MV-4-11 (cell line): ENCODE results near the gene TMEM132A.

Source experiments
- DNase-seq: peaks from one replicate; lab custom pipeline; 2025; lab: John Stamatoyannopoulos, UW

TMEM132A gene, protein sequence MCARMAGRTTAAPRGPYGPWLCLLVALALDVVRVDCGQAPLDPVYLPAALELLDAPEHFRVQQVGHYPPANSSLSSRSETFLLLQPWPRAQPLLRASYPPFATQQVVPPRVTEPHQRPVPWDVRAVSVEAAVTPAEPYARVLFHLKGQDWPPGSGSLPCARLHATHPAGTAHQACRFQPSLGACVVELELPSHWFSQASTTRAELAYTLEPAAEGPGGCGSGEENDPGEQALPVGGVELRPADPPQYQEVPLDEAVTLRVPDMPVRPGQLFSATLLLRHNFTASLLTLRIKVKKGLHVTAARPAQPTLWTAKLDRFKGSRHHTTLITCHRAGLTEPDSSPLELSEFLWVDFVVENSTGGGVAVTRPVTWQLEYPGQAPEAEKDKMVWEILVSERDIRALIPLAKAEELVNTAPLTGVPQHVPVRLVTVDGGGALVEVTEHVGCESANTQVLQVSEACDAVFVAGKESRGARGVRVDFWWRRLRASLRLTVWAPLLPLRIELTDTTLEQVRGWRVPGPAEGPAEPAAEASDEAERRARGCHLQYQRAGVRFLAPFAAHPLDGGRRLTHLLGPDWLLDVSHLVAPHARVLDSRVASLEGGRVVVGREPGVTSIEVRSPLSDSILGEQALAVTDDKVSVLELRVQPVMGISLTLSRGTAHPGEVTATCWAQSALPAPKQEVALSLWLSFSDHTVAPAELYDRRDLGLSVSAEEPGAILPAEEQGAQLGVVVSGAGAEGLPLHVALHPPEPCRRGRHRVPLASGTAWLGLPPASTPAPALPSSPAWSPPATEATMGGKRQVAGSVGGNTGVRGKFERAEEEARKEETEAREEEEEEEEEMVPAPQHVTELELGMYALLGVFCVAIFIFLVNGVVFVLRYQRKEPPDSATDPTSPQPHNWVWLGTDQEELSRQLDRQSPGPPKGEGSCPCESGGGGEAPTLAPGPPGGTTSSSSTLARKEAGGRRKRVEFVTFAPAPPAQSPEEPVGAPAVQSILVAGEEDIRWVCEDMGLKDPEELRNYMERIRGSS

DNA sequence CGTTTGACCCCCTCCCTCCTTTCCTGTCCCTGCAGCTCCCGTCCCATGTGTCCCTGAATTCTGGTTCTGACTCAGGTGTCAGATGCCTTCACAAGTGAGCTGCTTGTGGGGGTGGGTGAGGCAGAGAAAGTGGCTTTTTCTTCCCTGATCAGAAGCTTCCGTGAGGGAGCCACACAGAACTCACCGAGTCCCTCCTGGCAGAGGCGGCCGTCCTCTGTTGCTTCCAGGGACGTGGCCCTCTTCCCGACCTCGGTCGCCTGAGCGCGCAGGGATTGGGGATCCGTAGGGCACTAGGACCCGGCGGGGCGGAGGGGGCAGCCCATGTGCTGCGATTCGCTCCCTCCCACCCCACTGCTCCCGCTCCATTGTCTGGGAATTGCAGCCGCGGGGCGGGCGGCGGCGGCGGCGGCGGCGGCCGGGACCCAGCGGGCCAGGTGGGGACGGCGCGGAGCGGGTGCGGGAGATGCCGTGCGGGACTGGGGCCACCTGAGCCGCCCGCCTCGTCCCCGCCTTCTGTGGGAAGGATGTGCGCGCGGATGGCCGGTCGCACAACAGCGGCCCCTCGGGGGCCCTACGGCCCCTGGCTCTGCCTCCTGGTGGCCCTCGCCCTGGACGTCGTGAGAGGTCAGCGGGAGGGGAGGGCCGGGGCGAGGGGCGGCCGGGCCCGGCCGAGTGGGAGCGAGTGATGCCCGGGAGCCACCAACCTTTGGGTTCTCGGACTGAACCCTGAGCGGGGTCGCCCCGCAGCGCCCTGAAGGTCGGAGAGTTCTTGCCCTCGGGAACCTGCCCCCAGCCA lies at the start of gene TMEM132A:
TMEM132A (plus strand) TSS at position 351 of the 796 bp plus-strand sequence; CDS start at position 525, 174 bp downstream.
- no peak for DNase-seq

- no peak for DNase-seq
These were observed 48.7 kb upstream of the TMEM132A start for GRCh38 chr11:60875366-60876167.

DNA sequence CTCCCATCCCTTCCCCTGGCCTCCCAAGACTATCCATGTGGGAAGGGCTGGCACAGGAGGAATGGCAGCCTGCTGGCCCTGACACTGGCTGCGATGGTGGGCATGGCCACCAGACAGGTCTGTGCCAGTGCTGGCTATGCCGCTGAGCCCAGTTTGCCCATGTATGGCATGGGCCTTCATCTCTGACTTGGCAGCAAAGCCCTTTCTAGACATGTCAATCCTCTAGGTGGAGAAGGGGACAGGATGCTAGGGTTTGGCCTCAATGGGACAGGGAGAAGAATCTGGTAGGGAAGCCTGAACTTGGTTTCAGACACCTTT lies 48.1 kb upstream of the TMEM132A start:
- DNase-seq = no peak

- DNase-seq = no peak
These were observed 45.8 kb upstream of the TMEM132A start for GRCh38 chr11:60878245-60879101.

DNA sequence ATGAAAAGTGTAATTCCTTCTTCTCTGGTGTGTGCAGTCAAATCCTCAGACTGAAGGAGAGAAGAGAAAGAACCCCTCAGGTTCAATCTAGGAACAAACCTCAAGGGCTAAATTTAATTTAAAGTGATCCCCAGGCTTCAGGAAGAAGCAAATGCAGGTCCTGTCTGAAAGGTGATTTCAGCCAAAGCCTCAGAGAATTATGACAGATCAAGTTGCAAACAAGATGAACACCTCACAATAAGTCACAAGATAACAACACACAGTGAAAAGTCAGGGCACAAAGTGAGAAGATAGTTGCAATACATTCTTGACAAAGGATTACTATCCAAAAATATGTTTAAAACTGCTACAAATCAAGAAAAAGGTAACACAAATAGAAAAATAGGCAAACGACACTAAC lies 45.2 kb upstream of the TMEM132A start:
- no peak for DNase-seq

GRCh38 chr11:60879971-60880588 lies 44.2 kb upstream of the TMEM132A start:
- no peak for DNase-seq

DNA sequence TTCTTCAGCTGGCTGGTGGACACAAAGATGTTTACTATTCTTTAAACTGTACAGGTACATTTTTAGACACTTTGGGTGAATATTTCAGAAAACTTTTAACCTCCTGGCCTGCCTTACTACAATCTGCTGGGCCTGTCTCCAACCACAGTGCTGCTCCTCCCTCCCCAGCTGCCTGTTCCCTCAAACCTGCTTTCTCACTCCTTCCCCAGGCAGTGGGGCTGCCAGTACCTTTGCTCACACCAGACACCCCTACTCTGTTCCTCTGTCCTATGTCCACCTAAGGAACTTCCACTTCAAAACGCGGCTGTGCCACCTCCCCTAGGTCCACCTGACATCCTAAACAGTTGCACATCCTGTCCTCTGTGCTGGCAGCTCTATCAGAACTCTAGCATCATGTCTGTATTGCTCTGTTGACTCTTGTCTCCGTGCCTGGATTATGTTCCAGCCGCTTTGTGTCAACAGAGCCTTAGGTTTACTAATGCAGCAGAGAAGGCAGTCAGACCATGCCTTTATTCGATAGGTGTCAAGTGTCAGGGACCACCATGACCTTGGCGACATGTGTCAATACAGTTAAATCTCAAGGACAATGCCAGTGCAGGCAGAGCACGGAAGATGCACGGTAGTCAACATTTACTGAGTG lies 43.5 kb upstream of the TMEM132A start:
- DNase-seq = no peak

- DNase-seq = peak; percentile 31
These were observed 36.7 kb upstream of the TMEM132A start for GRCh38 chr11:60887556-60887955.

DNA sequence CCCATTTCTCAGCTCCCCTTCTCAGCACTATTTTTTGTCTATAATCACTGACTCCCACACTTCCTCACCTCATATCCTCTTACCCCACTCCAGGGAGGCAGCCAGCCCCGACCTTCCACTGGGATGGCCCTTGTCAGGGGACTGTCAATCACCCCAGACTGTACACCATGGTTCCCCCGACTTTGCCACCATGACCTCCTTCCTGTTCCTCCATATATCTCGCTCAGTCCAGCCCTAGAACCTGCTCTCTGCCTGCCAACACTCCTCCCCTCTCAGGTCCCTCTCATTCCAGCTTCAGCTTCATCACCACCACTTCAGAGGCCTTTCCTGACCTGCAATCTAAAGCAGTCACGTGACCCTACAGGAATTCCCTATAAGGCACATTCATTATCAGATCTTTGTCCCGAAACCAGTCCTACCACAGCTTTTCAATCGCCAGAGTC lies 34.4 kb upstream of the TMEM132A start:
- DNase-seq = no peak

DNA sequence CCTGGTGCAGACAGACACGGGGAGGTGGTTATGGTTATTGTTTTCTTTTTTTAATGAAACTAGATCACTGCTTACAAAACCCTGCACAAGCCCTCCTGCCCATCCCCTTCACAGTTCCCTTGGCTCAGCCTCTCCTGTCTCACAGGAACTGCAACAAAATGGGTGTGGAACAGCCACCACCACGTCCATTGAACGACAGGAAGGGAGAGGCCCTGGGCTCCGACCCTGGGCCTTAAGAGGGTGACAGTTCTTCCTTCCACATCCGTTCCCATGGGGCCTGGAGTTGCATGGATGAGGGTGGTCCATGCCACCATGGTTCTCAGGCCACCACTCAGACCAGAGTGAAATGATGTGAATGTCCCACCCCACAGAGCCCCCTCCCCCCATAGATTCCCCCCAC lies 33.6 kb upstream of the TMEM132A start:
- DNase-seq = no peak

- DNase-seq = no peak
These were observed 33.0 kb upstream of the TMEM132A start for GRCh38 chr11:60891103-60891741.

DNA sequence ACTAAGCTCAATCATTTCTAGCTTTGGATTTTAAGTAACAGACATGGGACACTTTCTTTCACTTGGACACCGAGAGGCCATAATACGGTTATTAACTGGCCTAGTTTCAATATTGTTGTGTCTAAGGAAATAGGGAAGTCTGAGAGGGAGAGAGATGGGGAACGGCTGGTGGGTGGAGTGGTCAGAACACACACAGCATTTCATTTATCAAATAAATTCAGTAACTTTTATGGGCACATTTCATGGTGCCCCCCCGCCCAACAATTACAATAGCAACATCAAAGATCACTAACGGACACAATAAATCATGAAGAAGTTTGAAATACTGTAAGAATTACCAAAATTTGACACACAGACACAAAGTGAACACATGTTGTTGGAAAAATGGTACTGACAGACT lies 28.6 kb upstream of the TMEM132A start:
- DNase-seq = no peak

DNA sequence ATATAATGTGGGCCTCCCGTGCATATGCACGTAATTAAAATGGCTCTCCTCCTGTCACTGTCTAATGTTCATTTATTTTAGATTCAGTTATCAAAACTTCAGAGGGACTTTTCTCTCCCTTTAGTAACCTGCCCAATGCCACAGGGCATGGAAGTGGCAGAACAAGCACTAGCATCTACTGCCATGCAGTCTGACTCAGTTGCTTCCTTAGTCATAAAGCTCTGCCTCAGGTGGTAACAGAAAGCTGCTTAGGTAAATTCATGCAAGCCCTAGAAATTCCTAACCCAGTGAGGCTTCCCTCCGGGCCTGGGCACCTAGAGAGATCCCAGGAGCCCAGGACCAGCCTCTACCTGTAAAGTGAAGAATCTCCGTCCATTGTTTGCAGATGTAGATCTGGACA lies 26.8 kb upstream of the TMEM132A start:
- DNase-seq = no peak

- DNase-seq = peak; percentile 43
These were observed 25.0 kb upstream of the TMEM132A start for GRCh38 chr11:60899046-60899936.

DNA sequence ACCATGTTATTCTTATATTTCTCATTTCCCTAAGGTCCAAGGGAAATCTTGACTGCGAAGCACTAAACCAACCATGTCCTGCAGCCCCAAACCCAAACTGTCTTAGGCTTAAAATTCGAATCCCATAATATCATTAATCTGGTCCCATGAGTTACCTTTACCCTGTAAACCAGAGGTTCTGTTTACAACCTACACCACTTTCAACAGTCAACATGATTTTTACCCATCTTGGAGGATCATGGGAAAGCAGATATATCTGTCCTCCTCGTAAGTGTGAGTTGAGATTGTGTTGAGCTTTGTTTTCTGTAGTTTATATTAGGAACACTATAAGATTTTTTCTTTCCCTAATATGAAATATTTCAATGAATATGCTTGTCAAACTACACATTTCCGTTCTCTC lies 24.3 kb upstream of the TMEM132A start:
- DNase-seq = no peak

GRCh38 chr11:60900673-60901404 lies 23.4 kb upstream of the TMEM132A start:
- no peak for DNase-seq

GRCh38 chr11:60902625-60903024 lies 21.6 kb upstream of the TMEM132A start:
- no peak for DNase-seq
